GM21423 (cell line): ENCODE data around the gene RNF138.
"Not testable (repeated sequence)": the region's sequence is repeated elsewhere in the genome, so short reads cannot be mapped to it uniquely, and the experiment has no call there.

Source experiments
- ATAC-seq: cut with Tn5 transposase; IDR thresholded peaks from one replicate; pipeline ENCODE4 v1.9.1; 2021; ENCODE audit warnings: mild to moderate bottlenecking, moderate library complexity; ENCODE audit not compliant: unreplicated experiment

Gene RNF138, protein sequence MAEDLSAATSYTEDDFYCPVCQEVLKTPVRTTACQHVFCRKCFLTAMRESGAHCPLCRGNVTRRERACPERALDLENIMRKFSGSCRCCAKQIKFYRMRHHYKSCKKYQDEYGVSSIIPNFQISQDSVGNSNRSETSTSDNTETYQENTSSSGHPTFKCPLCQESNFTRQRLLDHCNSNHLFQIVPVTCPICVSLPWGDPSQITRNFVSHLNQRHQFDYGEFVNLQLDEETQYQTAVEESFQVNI

DNA sequence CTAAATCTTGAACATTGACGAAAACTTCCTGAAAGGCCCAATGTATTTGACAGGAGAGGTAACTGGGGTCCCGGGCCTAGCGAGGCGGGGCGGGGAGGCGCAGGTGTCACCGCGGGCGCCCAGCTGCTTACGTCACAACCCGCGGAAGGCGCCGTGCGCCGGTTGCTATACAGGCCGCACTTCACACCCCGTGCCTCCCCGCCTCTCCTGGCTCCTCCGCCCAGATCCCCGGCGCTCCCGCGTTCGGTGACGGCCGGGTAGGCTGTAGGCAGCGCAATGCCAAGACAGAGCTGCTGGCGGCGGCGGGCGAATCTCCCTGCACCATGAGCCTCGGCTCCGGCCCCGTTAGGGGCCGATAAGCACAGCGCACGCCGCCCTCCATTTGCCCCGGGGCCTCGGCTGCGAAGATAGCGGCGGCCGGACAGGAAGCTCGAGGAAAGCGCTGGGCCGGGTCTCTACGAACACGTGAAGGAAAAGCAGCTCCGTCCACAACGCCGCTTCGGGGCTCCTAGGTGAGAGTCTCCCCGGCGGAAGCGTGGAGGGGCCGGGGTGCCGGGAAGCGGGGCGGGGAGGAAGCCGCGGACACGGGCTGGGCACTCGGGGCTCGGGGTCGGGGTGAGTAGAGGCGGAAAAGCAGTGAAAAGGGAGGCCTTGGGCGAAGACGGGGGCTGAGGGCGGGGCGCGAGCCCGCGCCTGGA, at the start of gene RNF138:
RNF138 (plus strand) TSS at position 151 of the 698 bp plus-strand sequence. CDS start 903 bp downstream, outside the sequence.
- peak; percentile 56 for ATAC-seq

DNA sequence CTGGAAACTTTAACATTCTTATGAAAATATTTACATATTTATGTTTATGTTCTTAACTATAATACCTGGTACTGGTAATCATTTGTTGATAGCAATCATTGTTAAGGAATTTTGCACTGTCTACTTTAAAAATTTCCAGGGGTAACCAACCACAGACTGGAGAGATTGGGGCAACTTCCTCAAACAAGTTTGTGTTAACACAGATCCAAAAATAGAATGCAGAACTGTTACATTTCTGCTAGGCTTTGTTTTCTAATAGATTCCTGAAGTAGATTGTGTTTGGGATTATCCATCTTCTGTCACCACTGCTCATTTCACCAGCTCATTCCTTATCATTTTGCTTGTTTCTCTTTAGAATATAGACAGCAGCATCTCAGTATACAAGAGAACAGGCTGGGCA, 49.3 kb upstream of the RNF138 start:
- no peak for ATAC-seq

DNA sequence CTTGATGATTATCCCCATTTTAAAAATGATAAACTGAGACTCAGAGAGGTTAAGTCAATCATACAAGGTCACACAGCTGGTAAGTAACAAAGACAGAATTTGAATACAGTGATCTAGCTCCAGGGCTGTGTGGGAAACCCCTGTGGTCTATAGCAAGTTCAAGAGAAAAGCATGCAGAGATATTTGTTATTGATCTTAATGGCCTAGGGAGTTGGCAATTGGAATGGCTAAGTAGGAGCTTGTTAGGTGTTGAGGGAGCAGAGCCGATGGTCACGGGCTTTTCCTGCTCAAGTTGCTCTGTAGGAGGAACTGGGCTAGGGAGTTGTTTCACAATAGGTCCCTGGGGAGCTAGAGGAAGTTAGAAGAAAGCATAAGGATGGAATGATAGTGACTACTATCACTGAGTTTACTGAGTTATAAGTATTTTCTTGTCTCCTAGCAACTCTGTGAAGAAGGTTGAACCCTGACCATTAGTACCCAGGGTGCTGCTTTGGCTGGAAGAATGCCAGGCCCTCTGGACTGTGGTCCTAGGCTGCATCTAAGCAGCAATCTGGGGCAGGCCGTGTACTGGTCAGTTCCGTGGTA, 43.1 kb upstream of the RNF138 start:
- ATAC-seq: peak; percentile 58

DNA sequence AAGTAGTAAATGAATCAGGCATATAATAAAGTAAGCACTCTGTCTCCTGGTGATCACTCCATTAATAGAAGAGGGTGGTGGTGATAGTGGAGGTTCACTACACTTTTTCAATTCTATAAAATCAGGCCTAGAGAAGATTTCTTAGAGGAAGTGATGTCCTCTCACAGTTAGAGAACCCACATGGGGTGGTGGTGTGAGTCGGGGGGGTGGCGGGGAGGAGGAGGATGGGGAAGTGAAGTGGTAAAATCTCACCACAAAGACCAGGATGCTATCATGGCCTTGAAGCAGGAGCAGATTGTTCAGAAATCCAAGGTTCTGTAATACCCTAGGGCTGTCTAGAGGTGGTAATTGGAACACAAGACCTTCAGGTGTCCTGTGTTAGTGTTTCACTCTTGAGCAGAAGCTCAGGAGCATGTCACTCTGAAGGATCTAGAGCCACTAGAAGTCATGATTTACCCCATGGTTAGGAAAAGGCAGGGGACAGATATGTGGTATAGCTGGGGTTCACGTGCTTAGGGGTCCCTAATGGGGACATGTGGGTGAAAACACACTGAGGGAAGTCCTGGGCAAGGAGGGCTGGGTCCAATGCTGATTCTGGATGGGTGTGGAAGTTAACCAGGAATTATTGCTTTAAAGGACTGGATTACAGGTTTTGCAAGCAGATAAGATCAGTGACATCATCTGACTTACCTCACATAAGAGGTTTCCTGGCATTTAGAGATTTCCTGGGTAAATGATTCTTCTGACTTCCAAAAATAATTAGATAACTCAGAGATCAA, 42.1 kb upstream of the RNF138 start:
- ATAC-seq: peak; percentile 49

DNA sequence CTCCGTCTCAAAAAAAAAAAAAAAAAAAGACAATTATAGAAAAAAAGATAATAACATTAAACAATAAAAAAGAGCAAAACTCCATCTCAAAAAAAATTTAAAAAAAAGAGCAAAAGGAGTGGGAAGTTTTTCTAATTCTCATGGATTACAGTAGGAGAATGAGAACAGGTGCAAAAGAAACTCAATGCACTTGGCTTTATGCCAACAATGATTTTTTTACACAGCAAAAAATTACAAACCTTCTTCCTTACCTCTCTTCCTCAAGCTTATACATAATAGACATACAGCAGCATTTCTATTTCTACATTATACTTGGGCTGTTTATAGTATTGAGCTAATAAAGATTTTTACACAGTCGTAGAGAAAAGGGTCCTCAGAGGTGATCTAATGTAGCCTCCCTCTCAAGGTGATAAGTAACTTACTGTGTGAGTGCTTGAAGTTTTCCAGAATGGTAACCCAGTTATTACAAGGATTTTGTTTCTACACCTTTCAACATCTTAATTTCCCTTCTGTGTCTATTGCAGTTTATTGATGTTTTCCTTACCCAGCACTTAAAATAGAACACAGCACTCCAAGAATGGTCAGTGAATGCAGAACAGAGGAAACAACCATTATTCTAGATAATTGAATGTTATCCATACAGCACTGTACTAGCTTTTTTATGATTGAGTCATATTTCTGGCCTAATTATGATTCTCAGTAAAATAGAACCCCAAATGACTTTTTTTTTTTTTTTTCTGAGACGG, 34.9 kb upstream of the RNF138 start:
- no peak for ATAC-seq

DNA sequence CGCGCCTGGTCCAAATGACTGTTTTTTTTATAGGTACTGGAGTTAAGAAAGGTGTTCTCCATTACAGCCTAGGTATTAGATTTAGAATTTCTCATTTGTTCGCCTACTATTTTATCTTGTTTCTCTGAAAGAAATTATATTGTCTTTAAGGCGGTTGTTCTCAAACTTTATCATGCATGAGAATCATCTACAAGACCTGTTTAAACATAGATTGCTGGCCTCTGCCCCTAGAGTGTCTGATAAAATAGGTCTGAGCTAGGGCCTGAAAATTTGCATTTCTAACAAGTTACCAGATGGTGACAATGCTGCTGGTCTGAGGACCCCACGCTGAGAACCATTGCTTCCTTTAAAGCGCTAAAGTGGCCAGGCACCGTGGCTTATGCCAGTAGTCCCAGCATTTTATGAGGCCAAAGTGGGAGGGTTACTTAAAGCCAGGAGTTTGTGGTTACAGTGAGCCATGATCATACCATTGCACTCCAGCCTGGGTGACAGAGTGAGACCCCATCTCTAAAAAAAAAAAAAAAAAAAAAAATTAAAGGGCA, 34.0 kb upstream of the RNF138 start:
- no peak for ATAC-seq

DNA sequence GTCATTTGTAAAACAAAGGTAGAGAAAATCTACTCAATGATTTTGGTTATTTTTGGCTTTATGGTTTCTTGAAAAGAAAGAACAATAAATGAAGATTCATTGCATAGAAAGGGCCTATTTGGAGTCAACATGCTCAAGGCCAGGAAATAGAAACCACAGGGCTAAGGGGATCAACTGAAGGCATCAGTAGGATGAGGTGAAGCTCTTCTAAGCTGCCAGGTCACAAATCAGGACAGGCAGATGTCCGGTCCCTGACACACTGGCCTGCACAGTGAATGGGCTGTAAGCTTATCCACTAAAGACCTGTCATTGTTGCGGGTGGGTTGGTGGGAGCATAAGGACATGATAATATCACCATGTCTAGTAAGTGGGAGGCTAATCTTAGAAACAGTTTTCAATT, 31.6 kb upstream of the RNF138 start:
- no peak for ATAC-seq

DNA sequence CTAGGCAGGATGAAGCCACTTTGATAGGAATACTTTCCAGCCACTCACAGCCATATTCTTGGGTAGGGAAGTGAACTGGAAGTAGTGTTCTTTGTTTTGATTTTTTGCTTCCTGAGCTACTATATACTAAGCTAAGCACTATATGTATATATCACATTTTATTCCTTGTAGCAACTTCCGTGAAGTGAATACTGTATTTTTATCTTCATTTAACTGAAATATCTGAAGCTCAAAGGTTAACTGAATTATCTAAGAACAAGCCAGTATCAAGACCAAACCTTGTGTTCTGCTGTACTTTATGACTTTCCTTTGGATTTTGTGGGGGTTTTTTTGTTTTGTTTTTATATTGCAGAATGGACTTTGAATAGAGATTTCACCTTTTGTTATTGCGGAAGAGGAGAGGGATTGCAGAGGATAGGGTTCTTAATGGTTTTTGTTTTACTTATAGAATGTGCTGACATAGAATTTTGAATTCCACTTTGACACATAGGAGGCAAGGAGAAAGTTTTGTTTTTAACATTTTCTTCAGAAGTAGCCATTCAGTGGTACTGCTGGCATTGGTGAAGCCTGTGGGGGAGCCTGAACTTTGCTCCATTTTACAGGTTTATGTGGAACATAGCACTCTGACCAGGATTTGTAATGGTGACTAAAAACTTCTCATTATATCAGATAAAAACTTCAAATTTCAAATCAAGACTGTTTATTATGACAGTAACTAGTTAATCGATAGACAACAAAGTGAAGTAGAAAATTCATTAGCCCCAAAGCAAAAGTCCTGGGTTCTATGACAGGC, 24.1 kb upstream of the RNF138 start:
- no peak for ATAC-seq

DNA sequence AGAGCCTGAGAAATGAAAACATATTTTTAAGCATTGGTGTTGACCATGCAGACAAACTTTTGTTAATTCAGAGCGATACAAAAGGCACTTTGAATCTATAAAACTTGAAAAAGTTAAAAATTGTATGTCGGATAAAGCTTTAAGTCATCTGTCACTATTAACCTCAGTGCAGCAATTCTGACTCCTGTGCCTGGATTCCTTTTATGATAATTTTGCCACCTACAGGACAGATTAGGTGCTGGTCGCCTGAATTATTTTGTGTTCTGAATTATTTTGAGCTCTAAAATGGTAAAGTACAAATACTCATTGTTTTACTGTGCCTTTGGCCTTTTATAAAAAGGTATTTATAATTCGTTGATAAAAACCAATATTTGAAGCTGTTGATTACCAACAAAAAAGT, 19.4 kb upstream of the RNF138 start:
- peak; percentile 71 for ATAC-seq

DNA sequence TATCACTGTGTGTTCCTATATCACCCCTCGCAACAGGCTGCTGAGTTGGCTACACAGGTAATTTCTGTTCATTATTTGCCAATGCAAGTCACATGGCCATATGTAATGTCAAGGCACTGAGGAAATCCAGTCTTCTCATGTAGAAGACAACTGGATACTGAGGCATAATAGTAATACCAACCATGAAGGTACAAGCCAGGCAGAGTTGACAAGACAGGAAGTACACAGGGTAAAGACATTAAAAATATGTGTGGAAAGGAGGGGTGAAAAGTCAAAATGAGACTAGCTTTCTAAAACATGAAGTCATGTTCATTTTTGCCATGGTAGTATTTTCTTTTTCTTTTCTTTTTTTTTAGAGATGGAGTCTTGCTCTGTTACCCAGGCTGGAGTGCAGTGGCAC, 17.5 kb upstream of the RNF138 start:
- ATAC-seq: no peak

DNA sequence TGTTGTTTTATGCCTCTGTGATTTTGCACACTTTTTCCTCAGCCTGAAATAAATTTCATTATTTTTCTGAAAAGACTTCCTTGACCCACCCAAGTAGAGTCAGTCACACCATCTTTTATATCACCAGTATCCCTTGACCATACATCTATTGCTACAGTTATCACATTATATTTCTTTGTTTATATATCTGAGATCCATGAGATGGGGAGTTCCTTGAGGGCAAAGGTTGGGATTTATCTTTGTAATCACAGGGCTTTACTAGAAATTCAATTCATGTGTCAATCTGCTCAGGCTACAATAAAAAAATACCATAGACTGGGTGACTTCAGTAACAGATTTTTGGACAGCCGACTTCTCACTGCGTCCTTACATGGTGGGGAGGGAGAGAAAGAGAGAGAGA, 12.8 kb upstream of the RNF138 start:
- ATAC-seq: no peak

DNA sequence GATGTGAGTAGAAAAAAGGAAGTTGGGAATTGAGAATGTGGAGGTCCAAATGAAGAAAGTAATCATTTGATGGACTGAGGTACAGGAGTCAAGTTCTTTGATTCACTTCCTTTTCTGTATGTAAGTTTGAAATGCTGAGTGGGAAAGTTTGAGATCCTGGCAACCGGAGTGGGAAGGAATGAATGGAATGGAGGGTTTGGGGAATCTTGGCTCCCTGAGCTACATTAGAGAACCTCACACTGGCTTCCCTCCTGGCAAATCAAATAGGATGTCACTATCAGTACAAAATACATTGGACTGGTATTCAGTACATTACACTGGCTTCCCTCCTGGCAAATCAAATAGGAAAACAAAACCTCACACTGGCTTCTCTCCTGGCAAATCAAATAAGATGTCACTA, 9.8 kb upstream of the RNF138 start:
- ATAC-seq: no peak

DNA sequence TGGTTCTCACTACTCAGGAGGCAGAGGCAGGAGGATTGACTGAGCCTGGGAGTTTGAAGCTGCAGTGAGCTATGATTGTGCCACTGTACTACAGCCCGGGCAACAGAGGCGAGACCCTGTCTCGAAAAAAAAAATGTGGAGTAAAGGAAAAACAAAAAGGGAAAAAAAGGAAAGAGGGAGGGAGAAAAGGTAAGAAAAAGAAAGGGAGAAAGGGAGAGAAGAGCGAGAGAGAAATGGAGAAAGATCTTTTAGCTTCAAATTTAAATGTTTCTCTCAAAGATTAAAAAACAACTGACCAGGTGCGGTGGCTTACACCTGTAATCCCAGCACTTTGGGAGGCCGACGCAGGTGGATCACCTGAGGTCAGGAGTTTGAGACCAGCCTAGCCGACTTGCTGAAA, 7.9 kb upstream of the RNF138 start:
- no peak for ATAC-seq

DNA sequence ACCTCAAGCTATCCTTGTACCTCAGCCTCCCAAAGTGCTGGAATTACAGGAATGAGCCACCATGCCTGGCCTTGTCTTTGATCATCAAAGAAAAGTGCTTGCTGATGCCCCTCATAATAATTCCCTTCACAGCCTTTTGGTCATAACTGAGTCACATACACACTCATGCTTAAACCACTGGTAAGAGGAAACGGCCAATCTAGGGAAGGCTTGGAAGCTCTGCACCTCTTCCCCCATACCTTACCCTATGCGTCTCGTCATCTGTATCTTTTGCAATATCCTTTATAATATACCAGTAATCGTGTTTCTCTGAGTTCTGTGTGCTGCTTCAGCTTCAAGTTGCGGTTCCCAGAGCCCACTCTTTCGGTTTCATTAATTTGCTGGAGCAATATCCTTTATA, 4.8 kb upstream of the RNF138 start:
- ATAC-seq: no peak

DNA sequence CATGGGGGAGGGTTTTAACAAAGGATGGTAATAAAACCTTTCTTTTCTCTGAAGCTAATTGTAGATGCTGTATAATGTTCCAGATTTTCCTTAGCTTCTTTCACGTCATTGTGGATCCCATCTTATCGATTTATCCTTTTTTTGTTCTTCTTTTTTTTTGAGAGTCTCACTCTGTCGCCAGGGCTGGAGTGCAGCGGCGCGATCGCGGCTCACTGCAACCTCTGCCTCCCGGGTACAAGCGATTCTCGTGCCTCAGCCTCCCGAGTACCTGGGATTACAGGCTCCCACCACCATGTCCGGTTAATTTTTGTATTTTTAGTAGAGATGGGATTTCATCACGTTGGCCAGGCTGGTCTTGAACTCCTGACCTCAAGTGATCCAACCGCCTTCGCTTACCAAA, 843 bp upstream of the RNF138 start:
- ATAC-seq: not testable (repeated sequence)

DNA sequence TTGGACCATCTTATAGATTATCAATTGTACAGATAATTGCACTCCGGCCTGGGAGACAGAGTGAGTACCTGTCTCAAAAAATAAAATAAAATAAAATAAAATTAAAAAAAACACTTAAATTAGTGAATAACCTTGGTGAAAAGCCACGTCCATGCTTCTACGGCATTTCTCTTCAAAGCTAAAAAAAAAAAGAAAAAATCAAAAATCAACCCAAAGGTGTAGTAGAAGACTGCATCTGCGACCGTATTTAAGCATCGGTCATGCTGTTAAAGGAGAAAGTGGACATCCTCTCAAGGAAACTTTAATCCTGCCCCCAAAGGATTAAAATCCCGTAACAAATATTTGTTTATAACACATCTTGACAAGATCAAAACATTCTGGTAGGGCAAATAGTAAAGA, 350 bp upstream of the RNF138 start:
- no peak for ATAC-seq

DNA sequence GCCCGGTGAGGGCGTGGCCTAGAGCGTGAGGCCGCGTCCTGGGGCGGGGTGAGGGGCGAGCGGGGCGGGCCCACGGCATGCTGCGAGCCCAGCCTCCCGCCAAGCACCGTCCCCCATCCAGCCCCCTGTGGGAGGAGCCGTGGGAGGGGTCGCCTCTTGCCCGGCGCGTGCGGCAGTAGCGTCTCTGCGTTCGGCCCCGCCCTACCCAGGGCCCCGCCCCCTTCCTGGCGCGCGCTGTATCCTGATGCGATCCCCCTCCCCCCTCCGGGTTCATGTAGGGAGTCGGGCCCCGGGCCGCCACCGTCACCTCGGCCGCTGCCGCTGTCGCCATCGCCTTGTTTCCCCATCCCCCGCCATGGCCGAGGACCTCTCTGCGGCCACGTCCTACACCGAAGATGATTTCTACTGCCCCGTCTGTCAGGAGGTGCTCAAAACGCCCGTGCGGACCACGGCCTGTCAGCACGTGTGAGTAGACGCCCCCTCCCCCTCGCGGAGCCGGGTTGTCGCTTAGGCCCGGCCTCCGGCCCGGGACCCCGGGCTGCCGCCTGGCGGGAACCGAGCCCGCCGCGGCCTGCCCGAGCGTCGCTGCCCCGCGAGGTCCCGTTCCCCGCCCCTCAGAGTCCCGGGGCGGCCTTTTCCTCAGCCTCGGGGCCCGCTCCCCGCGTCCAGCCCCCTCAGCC, 888 bp downstream of the RNF138 start:
- peak; percentile 80 for ATAC-seq

DNA sequence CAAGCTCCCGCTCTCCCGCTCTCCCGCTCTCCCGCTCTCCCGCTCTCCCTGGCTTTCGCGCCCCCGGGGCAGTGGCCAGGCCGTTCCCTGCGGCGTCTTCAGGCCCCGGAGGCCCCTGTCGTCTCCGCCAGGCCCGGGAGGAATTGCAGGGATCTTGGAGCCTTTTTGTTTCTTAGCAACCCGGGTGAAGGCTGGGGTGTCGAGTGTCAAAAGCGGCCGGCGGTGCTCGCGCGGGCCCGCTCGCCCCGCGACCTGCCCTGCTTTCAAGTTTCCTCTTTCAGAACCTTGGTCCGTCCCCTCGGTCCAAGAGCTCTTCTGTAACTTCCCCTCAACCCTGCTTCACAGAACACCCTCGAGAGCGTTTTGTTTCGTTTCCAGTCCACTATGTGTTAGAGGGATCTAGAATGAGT, 1.4 kb downstream of the RNF138 start:
- peak; percentile 27 for ATAC-seq

DNA sequence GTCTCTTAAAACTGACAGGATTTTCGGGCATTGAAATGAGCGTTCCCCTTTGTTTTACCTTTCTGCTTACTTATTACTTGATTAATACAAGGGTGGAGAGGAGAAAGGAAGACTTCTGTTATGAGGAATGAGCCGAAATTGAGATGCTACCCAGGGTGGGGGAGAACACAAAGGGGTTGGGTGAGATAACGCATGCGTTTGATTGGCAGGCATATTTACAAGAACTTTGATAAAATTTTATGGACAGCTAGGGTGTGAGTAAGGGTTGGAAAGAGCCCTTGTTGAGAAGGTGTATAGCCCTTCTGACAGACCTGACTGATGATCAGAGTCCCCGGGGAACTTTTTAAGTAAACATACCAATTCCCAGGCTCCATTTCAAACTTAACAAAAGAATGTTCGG, 1.8 kb downstream of the RNF138 start:
- ATAC-seq: no peak
